Heart left ventricle (tissue), 13 donors: Measurements from ENCODE around the gene RPL3.

Experiments used
- CTCF ChIP-seq, 12 donors: fragments of 200-600 bp; sonication (generic) in 4 of 12; IDR thresholded peaks; one replicate each; pipeline versions ENCODE4 v1.5.0 to v1.8.0; 2018 to 2022; ENCODE audit warnings: antibody characterized with exemption in 12 of 12, mild to moderate bottlenecking in 5 of 12
- POLR2A ChIP-seq, 2 donors: fragments of 450-650 bp; IDR thresholded peaks; one replicate each; pipeline ENCODE4 v1.6.1; 2017; ENCODE audit warnings: antibody characterized with exemption in 2 of 2, mild to moderate bottlenecking in 2 of 2, moderate library complexity in 2 of 2
- donor health status: ischemic (EF 13 %, LVEDD 7.1; RV severe dilation, severe dysfunction).
- donor health status: DM: no; HTN: yes; CAD: no.
- donor health status: DM: no; HTN: no; CAD: no.
- donor health status: ischemic (EF 25% LVEDD 6.9; RV normal size, moderate dysfunction).
- donor health status: ischemic (EF 25% LVEDD 5.7; RV mildly dilated, moderate dysfunction).
- donor health status: ischemic (EF 35%, LVEDD 5.7; RV mildly dilated, moderate dysfunction).
- donor health status: nonischemic (EF 11% LVEDD 7.7; RV severe dilation, severe dysfunction).
- donor health status: DM: yes; HTN: yes; CAD: no.
- donor health status: PGD.
- donor health status: ischemic (EF 29% LVEDD 5.4; RV normal size, mild dysfunction).
- donor health status: nonischemic (EF 23%, LVEDD 6.1; RV moderate dilation, normal function).

- no peak for TF ChIP-seq CTCF (IDR thresholded peaks at IDR 0.05)
- no peak for TF ChIP-seq POLR2A (IDR thresholded peaks at IDR 0.05)
These were observed 29.9 kb downstream of the RPL3 start for GRCh38 chr22:39289533-39289932.
